DND-41 (cell line): ENCODE results near the gene PRPF6.

Source experiments
- ATAC-seq: fragments of 200-7000 bp; cut with Tn5 transposase; 3 replicates; pipeline ENCODE4 v1.9.1; 2021; ENCODE audit warnings: low read depth; ENCODE audit not compliant: insufficient read depth
- DNase-seq: peaks from one replicate; pipeline ENCODE4 v3.0.0-alpha.2; 2020
- H2AFZ ChIP-seq: 2 replicates; pipeline ENCODE4 v1.6.0; 2012; ENCODE audit warnings: low read depth, low read length
- H3K27ac ChIP-seq: 2 replicates; pipeline ENCODE4 v1.5.1; 2012; ENCODE audit warnings: low read length, inconsistent platforms
- H3K27me3 ChIP-seq: fragments of 200-600 bp; sonication (generic); 2 replicates; pipeline ENCODE4 v1.6.0; 2012; ENCODE audit warnings: low read length, mild to moderate bottlenecking, inconsistent platforms; ENCODE audit not compliant: insufficient read depth, poor library complexity
- H3K36me3 ChIP-seq: 2 replicates; pipeline ENCODE4 v1.5.1; 2012; ENCODE audit warnings: low read length, inconsistent platforms; ENCODE audit not compliant: insufficient read depth
- H3K4me1 ChIP-seq: 2 replicates; pipeline ENCODE4 v1.5.1; 2012; ENCODE audit warnings: mild to moderate bottlenecking, low read length; ENCODE audit not compliant: insufficient read depth
- H3K4me2 ChIP-seq: 2 replicates; pipeline ENCODE4 v1.6.0; 2012; ENCODE audit warnings: mild to moderate bottlenecking, moderate library complexity, low read length, inconsistent platforms; ENCODE audit not compliant: insufficient read depth
- H3K4me3 ChIP-seq, 2 experiments: fragments of 200-600 bp in 1 of 2; shearing (Covaris generic) in 1 of 2; 2 replicates each; pipeline ENCODE4 v1.5.1; 2012 to 2016; ENCODE audit warnings: inconsistent platforms in 2 of 2, low read length in 2 of 2, mild to moderate bottlenecking in 2 of 2, low read depth in 1 of 2, moderate library complexity in 1 of 2
- H3K79me2 ChIP-seq: 2 replicates; pipeline ENCODE4 v1.6.0; 2012; ENCODE audit warnings: low read length, inconsistent platforms; ENCODE audit not compliant: insufficient read depth
- H3K9ac ChIP-seq: 2 replicates; pipeline ENCODE4 v1.6.0; 2012; ENCODE audit warnings: low read depth, mild to moderate bottlenecking, inconsistent platforms, low read length, moderate library complexity
- H3K9me3 ChIP-seq: 2 replicates; pipeline ENCODE4 v1.5.1; 2012; ENCODE audit warnings: low read length, moderate library complexity, mild to moderate bottlenecking, inconsistent platforms; ENCODE audit not compliant: insufficient read depth, severe bottlenecking
- H4K20me1 ChIP-seq: 2 replicates; pipeline ENCODE4 v1.6.0; 2012; ENCODE audit warnings: low read length; ENCODE audit not compliant: insufficient read depth
- EZH2 ChIP-seq: IDR thresholded peaks from 3 replicates; pipeline ENCODE4 v1.6.1; 2012; ENCODE audit warnings: borderline replicate concordance, low read depth, mild to moderate bottlenecking, moderate library complexity, low read length, inconsistent platforms; ENCODE audit not compliant: severe bottlenecking
- TF ChIP-seq, protein P1 (sequence below): IDR thresholded peaks from 2 replicates; pipeline ENCODE4 v1.5.1; 2012; ENCODE audit warnings: borderline replicate concordance, low read length, moderate library complexity, mild to moderate bottlenecking; ENCODE audit not compliant: poor library complexity, severe bottlenecking; ENCODE audit errors: extremely low read depth

The PRPF6 gene

DNA sequence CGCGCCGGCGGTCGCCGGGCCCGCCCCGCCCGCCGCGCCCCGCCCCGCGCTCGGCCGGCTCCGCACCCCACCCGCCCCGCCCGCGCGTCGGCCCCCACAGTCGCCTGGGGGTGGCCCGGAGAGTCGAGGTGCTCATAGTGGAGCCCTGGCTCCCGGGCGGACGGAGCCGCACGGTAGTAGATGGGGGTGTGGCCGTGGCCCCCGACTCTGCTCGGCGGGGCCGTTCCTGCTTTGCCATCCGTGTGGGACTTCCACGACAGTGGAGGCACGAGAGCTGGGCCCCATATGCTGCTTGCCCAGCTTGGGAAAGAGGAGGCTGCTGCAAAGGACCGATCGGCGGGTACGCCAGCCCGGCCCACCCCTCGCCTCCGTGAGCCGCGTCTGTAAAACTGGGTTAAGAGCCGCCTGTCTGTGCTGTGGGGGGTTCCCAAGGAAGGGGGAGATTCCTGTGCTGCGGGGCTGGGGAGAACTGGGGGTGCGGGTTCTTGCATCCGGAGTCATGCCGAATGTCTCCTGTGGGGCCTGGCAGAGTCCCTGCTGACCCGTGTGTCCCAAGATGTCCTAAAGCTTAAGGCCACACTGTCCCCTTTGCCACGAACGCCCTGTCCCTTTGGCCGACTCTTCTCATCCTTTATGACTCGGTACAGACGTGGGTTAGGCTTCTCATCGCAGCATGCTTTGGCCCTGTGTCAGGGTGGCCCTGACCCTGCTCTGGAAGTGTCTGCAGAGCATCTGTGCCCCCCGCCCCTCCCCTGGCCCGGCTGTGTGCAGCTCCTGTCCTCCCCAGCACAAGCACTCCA, 99.3 kb downstream of the PRPF6 start, which contains the start of gene OPRL1:
OPRL1 (plus strand) TSS at position 70 of the 800 bp plus-strand sequence. CDS start 12,639 bp downstream, outside the sequence.
- peaks cover 30% of the 10 kb centered on the region for H4K20me1 ChIP-seq
- H3K79me2 ChIP-seq = peaks cover 12% of the 10 kb centered on the region

GRCh38 chr20:64080813-64081623, 100.1 kb downstream of the PRPF6 start:
- Histone ChIP-seq H3K4me1 (peaks cover 43% of the 10 kb centered on the region), H3K4me2 (peak overlapping the region; percentile 92)

More for the DNA sequence above, 99.3 kb downstream of the PRPF6 start, which contains the start of gene OPRL1:
- Histone ChIP-seq H3K4me2 (peak within 1 kb of the TSS; percentile 92), H3K9ac (peak within 1 kb of the TSS; percentile 76), H3K27me3 (peaks cover 25% of the 10 kb centered on the region), H3K36me3 (peaks cover 6% of the 10 kb centered on the region), H3K27ac (peak within 1 kb of the TSS; percentile 53), H3K4me3 (peak within 1 kb of the TSS; percentile 64 to 86), H2AFZ (peak within 1 kb of the TSS; percentile 82), H3K4me1 (peaks cover 43% of the 10 kb centered on the region), H3K9me3 (no peaks in the 10 kb centered on the region)
- ATAC-seq (no peak; the same call in 2 of the 3 replicates), DNase-seq (no peak)
- TF ChIP-seq, protein P1, sequence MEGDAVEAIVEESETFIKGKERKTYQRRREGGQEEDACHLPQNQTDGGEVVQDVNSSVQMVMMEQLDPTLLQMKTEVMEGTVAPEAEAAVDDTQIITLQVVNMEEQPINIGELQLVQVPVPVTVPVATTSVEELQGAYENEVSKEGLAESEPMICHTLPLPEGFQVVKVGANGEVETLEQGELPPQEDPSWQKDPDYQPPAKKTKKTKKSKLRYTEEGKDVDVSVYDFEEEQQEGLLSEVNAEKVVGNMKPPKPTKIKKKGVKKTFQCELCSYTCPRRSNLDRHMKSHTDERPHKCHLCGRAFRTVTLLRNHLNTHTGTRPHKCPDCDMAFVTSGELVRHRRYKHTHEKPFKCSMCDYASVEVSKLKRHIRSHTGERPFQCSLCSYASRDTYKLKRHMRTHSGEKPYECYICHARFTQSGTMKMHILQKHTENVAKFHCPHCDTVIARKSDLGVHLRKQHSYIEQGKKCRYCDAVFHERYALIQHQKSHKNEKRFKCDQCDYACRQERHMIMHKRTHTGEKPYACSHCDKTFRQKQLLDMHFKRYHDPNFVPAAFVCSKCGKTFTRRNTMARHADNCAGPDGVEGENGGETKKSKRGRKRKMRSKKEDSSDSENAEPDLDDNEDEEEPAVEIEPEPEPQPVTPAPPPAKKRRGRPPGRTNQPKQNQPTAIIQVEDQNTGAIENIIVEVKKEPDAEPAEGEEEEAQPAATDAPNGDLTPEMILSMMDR = no peak
- no peak for TF ChIP-seq EZH2

GRCh38 chr20:64081624-64081964, 100.7 kb downstream of the PRPF6 start:
- peaks cover 43% of the 10 kb centered on the region for H3K4me1 ChIP-seq
- ATAC-seq = no peak
- no peak overlapping the region for H3K9ac ChIP-seq
- no peak for DNase-seq
- H4K20me1 ChIP-seq = peaks cover 27% of the 10 kb centered on the region; the same call in 1 of the 2 replicates
- H2AFZ ChIP-seq = no peak overlapping the region
- H3K27ac ChIP-seq = no peak overlapping the region
- H3K4me3 ChIP-seq = no peak overlapping the region
- TF ChIP-seq, protein P1 = no peak
- TF ChIP-seq EZH2 = no peak
- peaks cover 30% of the 10 kb centered on the region for H3K27me3 ChIP-seq
- H3K36me3 ChIP-seq = no peaks in the 10 kb centered on the region; the same call in 1 of the 2 replicates
- H3K9me3 ChIP-seq = no peaks in the 10 kb centered on the region
- H3K4me2 ChIP-seq = no peak overlapping the region
- peaks cover 12% of the 10 kb centered on the region for H3K79me2 ChIP-seq

More at GRCh38 chr20:64080813-64081623, 100.1 kb downstream of the PRPF6 start:
- Histone ChIP-seq H3K9me3 (no peaks in the 10 kb centered on the region), H3K79me2 (peaks cover 12% of the 10 kb centered on the region), H2AFZ (no peak overlapping the region), H3K36me3 (peaks cover 4% of the 10 kb centered on the region), H3K27me3 (peaks cover 30% of the 10 kb centered on the region), H4K20me1 (peaks cover 29% of the 10 kb centered on the region), H3K9ac (peak overlapping the region; percentile 76; the same call in 1 of the 2 replicates), H3K27ac (no peak overlapping the region), H3K4me3 (no peak overlapping the region)
- TF ChIP-seq, protein P1 = no peak
- TF ChIP-seq EZH2 = no peak
- DNase-seq (no peak), ATAC-seq (no peak)
